Measurements from ENCODE around the gene CLCNKA.
"Not testable (repeated sequence)": the region's sequence is repeated elsewhere in the genome, so short reads cannot be mapped to it uniquely, and the experiment has no call there.

The CLCNKA gene

GRCh38 chr1:15997637-15998280 lies 24.1 kb upstream of the CLCNKA start:
- no peak overlapping the region for H3K4me3 ChIP-seq (ENCODE audit: low read depth, low read length)
- TF ChIP-seq CTCF (IDR thresholded peaks at IDR 0.05; ENCODE audit: borderline replicate concordance, insufficient read depth, low read depth, low read length), result no peak

GRCh38 chr1:15998929-15999328 lies 22.9 kb upstream of the CLCNKA start:
- TF ChIP-seq CTCF (IDR thresholded peaks at IDR 0.05; ENCODE audit: borderline replicate concordance, insufficient read depth, low read depth, low read length), result no peak
- no peak overlapping the region for H3K4me3 ChIP-seq (ENCODE audit: low read depth, low read length)

GRCh38 chr1:16001274-16001673 lies 20.6 kb upstream of the CLCNKA start:
- H3K4me3 ChIP-seq (ENCODE audit: low read depth, low read length), result not testable (repeated sequence)

- H3K4me3 ChIP-seq (ENCODE audit: low read depth, low read length), result no peak overlapping the region
- no peak for TF ChIP-seq CTCF (IDR thresholded peaks at IDR 0.05; ENCODE audit: borderline replicate concordance, insufficient read depth, low read depth, low read length)
Observed at GRCh38 chr1:16005597-16005996, 16.2 kb upstream of the CLCNKA start.

GRCh38 chr1:16006010-16006409 lies 15.8 kb upstream of the CLCNKA start:
- no peak for TF ChIP-seq CTCF (IDR thresholded peaks at IDR 0.05; ENCODE audit: borderline replicate concordance, insufficient read depth, low read depth, low read length)
- no peak overlapping the region for H3K4me3 ChIP-seq (ENCODE audit: low read depth, low read length)

- no peak for TF ChIP-seq CTCF (IDR thresholded peaks at IDR 0.05; ENCODE audit: borderline replicate concordance, insufficient read depth, low read depth, low read length)
- no peak overlapping the region for H3K4me3 ChIP-seq (ENCODE audit: low read depth, low read length)
Observed at GRCh38 chr1:16006552-16007485, 15.0 kb upstream of the CLCNKA start.

- H3K4me3 ChIP-seq (ENCODE audit: low read depth, low read length), result no peak overlapping the region
- TF ChIP-seq CTCF (IDR thresholded peaks at IDR 0.05; ENCODE audit: borderline replicate concordance, insufficient read depth, low read depth, low read length), result no peak
Observed at GRCh38 chr1:16007671-16008341, 14.0 kb upstream of the CLCNKA start.

All from GM12875 (cell line).